Suppressor macrophage treated with lipopolysaccharide for 1 hour (primary cell): Measurements from ENCODE around the gene RLN1.
"Not testable (repeated sequence)": the region's sequence is repeated elsewhere in the genome, so short reads cannot be mapped to it uniquely, and the experiment has no call there.

Experiments used
- DNase-seq, 3 donors: peaks; one replicate each; pipeline ENCODE4 v3.0.0-alpha.2; 2020 to 2022

RLN1 gene

GRCh38 chr9:5321058-5321457 is 18.6 kb downstream of the RLN1 start:
- DNase-seq, result no peak

GRCh38 chr9:5316406-5316805 is 23.3 kb downstream of the RLN1 start:
- not testable (repeated sequence) for DNase-seq

DNA sequence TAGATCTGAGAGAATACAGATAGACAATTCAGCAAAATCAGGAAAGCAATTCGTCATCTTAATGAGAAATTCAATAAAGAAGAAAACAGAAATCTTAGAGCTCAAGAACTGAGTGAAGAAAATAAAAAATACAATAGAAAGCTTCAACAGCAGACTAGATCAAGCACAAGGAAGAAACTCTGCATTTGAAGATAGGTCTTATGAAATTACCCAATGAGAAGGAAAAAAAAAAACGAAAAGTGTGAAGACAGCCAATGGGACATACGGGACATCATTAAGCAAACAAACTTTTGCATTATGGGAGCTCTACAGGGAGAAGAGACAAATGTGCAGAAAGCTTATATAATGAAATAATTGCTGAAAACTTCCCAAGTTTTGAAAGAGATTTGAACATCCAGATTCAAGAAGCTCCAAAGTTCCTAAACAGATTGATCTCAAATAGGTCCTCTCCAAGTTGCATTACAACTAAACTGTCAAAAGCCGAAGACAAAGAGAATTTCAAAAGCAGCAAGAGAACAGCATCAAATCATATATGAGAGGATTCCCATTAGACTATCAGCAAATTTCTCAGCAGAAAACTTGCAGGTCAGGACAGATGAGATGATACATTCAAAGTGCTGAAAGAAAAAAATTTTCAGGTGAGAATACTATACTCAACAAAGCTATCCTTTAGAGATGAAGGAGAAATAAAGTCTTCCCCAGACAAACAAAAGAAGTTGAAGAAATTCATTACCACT is 24.3 kb downstream of the RLN1 start:
- DNase-seq, result no peak

DNA sequence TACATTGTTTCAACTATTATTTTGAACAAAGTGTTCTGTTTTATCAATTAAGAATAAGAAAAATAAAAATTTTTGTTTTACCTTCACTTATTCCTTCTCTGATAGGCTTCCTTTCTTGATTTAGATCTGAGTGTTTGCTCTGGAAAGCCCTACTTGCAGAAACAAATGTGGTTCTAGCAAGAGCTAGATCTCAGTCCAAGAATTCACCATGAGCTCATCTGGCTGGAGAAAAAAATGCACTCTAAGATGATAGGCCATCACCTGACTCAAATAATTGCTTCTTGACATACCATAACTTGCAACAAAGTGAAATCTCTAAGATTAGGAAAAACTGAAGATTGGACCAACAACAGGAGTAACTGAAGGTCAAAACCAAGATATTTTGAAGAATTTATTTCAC is 28.8 kb downstream of the RLN1 start:
- DNase-seq, result no peak

- DNase-seq, result no peak
These were observed 33.9 kb downstream of the RLN1 start for GRCh38 chr9:5305741-5306140.

DNA sequence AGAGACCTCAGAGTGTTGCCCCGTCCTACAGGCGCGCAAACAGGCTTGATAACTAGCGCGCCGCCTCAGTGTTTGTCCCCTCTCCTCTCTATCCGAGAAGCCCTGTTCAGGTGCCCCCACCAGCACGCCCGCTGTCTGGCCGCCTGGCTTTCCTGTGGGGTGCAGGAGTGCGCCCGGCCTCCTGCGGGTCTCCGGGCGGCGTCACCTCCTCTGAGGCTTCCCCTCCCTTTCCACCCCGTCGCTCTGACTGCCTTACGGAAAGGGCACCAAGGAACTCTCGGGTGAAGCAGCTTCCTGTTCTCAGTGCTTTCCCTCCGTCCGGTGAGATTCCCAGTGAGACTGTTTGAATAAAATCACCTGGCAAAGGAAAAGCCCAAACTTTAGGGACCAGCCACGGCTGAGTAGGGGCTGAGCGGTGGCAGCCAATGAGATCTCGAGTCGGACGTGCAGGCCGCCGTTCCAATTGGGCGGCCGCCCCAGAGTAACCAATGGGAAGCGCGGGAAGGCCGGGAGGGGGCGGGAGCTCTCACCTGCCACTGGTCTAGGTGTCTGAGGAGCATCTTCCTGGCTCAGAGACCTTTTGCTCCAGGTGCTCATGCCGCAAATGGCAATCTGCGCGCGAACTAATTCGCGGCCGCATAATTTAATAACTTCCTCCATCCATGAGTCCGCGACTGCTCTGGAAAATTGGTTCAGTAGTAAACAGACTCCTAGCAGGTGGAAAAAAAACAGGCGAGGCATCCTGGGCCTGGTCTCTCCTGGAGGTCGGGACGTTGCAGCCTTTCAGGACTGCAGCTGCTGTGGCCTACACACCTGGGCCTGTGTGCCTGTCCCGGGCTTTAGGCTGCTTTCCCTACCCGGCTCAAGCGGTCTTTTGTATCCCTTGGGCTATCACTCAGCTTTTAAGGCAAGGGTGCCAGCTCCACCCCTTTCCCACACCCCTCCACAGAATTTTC is 35.6 kb downstream of the RLN1 start, which contains the start of gene RLN2:
Gene RLN2 (minus strand): TSS at position 877 of the 956 bp plus-strand sequence. CDS start 136 bp downstream, at position 741.
- not testable (repeated sequence) for DNase-seq

- no peak for DNase-seq
These were observed 38.1 kb downstream of the RLN1 start for GRCh38 chr9:5301544-5301943.

- no peak for DNase-seq
These were observed 47.5 kb downstream of the RLN1 start for GRCh38 chr9:5292141-5292540.

GRCh38 chr9:5288591-5288990 is 51.1 kb downstream of the RLN1 start:
- no peak for DNase-seq

DNA sequence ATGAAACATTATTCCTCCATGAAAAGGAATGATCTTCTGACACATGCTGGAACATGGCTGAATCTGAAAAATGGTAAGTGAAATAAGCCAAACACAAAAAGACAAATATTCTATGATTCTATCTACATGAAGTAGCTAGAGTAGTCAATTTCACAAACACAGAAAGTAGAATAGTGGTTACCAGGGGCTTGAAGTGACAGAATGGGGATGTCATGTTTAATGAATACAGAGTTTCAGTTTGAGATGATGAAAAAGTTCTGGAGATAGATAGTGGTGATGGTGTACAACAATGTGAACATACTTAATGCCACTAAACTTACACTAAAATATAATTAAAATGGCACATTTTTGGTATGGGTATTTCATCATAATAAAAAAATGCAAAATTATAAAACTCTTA is 53.4 kb downstream of the RLN1 start:
- no peak for DNase-seq
